ENCODE data around the gene GPC1.

The GPC1 gene

DNA sequence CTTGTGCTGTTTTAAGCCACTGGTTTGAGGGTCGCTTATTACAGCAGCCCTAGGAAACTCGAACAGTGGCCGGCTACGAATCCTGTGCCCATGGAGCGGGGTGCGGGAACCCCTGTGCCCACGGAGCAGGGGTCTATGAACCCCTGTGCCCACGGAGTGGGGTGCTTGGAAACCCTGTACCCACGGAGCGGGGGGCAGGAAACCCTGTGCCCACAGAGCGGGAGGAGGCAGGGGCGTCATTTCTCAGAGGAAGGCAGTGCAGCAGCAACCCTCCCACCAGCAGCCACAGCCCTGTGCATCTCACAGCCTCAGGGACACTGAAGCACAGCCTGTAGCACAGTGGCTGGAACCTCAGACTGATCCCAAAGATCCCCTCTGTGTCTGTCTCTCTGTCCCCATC lies 34.2 kb upstream of the GPC1 start:
- no peaks in the 10 kb centered on the region for H3K36me3 Mint-ChIP-seq (ENCODE audit: low read depth)
- H3K27ac Mint-ChIP-seq, result no peak overlapping the region
- peaks cover 18% of the 10 kb centered on the region for H3K4me1 Mint-ChIP-seq (ENCODE audit: low read depth)
- no peak overlapping the region for H3K4me3 Mint-ChIP-seq
- no peak for DNase-seq (ENCODE audit: low spot score)
- H3K9me3 Mint-ChIP-seq, result no peaks in the 10 kb centered on the region
- H3K27me3 Mint-ChIP-seq (ENCODE audit: low read depth), result no peaks in the 10 kb centered on the region

DNA sequence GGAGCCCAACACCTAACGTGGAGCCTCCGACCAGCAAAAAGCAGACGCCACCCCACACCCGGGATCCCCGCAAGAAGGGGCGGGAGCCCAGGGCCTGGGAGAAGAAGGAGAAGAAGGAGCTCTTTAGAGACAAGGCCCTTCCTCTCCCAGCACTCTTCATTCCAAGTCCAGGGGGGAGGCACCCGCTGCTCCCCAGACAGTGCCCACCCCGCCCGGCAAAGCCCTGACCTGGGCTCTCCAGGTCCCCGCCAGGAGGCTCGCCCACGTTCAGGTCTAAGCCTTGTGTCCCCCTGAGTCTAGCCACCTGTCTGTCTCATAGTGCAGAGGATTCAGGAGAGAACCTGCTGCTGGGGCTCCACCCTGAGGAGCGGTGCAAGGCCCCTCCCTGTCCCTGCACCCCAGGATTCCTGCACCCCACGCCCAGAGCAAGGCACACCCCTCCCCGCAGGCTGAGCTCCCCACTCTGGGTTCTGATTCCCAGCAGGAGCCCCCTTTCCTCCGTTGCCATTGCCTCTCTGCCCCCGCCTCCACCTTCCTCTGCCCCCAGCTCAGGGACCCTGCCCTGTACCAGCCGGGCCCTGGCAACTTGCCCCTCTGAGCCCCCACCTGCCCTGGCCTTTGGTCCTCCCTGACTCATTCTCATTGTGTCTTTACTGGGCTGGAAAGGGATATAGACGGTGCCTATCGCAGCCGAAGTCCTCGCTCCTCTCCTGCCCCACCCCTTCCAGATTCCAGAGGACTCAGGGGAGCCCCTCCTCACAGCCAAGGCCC lies 33.5 kb upstream of the GPC1 start:
- H3K9me3 Mint-ChIP-seq, result no peaks in the 10 kb centered on the region
- peak overlapping the region; percentile 90 for H3K27ac Mint-ChIP-seq
- no peaks in the 10 kb centered on the region for H3K36me3 Mint-ChIP-seq (ENCODE audit: low read depth)
- no peak for DNase-seq (ENCODE audit: low spot score)
- H3K4me1 Mint-ChIP-seq (ENCODE audit: low read depth), result peaks cover 18% of the 10 kb centered on the region
- no peak overlapping the region for H3K4me3 Mint-ChIP-seq
- H3K27me3 Mint-ChIP-seq (ENCODE audit: low read depth), result no peaks in the 10 kb centered on the region

GRCh38 chr2:240402566-240403272 lies 32.7 kb upstream of the GPC1 start:
- no peaks in the 10 kb centered on the region for H3K9me3 Mint-ChIP-seq
- H3K4me1 Mint-ChIP-seq (ENCODE audit: low read depth), result peaks cover 18% of the 10 kb centered on the region
- H3K27ac Mint-ChIP-seq, result peak overlapping the region; percentile 90
- H3K36me3 Mint-ChIP-seq (ENCODE audit: low read depth), result no peaks in the 10 kb centered on the region
- H3K27me3 Mint-ChIP-seq (ENCODE audit: low read depth), result no peaks in the 10 kb centered on the region
- peak overlapping the region; percentile 63 for H3K4me3 Mint-ChIP-seq
- DNase-seq (ENCODE audit: low spot score), result no peak

DNA sequence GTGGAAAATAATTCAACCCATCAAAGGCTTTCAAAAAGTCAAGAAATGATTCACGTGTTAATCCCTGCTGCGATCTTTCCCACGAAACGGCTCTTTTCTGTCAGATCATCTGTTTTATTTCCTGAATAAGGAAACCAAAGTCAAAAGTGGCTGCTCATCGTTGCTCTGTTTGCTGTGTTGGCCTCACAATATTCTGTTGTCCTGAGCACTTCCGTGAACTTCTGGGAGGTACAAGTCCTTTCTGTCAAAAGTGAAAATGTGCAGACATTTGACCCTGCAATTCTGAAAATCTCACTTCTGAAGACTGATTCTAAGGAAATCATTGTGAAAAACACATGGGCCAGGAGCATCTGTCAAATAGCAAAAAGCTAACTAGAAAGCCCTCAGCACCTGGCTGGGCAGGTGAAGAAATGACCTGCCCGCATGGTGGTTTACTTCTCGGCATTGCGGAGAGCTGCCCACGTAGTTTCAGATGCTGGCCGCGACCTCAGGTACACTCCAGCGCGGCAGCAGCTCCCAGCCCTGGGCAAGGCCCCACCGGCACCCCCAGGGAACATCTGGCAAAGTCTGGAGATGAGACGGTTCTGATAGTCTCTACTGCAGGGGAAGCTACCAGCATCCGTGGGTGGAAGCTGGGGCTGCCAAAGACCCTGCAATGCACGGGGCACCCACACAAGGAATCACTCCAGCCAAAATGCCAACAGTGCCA lies 31.9 kb upstream of the GPC1 start:
- no peaks in the 10 kb centered on the region for H3K9me3 Mint-ChIP-seq
- peak overlapping the region; percentile 90 for H3K27ac Mint-ChIP-seq
- H3K4me1 Mint-ChIP-seq (ENCODE audit: low read depth), result peaks cover 18% of the 10 kb centered on the region
- H3K4me3 Mint-ChIP-seq, result peak overlapping the region; percentile 63
- H3K36me3 Mint-ChIP-seq (ENCODE audit: low read depth), result no peaks in the 10 kb centered on the region
- peak; percentile 55 for DNase-seq (ENCODE audit: low spot score)
- H3K27me3 Mint-ChIP-seq (ENCODE audit: low read depth), result no peaks in the 10 kb centered on the region

DNA sequence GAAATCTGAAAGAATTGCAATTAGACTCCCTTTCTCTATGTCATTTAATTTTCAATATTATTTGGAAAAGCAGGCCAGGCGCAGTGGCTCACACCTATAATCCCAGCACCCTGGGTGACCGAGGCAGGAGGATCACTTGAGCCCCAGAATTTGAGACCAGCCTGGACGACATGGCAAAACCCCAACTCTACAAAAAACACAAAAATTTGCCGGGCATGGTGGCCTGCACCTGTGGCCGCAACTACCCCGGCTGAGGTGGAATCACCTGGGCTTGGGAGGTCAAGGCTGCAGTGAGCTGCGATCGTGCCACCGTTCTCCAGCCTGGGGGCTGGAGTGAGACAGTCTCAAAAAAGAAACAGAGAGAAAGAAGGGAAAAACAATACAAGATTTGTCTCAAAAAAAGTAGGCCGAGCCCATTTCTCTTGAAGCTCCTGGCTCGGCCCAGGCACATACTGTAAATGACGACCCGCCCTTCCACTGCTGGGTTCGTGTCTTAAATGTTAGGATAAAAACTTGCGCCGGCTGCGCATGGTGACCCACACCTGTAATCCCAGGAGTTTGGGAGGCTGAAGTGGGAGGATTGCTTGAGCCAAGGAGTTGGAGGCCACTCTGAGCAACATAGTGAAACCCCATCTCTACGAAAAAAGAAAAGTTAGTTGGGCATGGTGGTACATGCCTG lies 31.1 kb upstream of the GPC1 start:
- no peaks in the 10 kb centered on the region for H3K36me3 Mint-ChIP-seq (ENCODE audit: low read depth)

GRCh38 chr2:240405133-240405532 lies 30.3 kb upstream of the GPC1 start:
- DNase-seq (ENCODE audit: low spot score), result no peak
- H3K27me3 Mint-ChIP-seq (ENCODE audit: low read depth), result no peaks in the 10 kb centered on the region
- H3K4me3 Mint-ChIP-seq, result no peak overlapping the region

More for the DNA sequence above, 31.1 kb upstream of the GPC1 start:
- no peak for DNase-seq (ENCODE audit: low spot score)
- Mint-ChIP-seq H3K27me3 (ENCODE audit: low read depth) (no peaks in the 10 kb centered on the region), H3K4me3 (no peak overlapping the region), H3K27ac (no peak overlapping the region), H3K9me3 (no peaks in the 10 kb centered on the region), H3K4me1 (ENCODE audit: low read depth) (peaks cover 18% of the 10 kb centered on the region)

DNA sequence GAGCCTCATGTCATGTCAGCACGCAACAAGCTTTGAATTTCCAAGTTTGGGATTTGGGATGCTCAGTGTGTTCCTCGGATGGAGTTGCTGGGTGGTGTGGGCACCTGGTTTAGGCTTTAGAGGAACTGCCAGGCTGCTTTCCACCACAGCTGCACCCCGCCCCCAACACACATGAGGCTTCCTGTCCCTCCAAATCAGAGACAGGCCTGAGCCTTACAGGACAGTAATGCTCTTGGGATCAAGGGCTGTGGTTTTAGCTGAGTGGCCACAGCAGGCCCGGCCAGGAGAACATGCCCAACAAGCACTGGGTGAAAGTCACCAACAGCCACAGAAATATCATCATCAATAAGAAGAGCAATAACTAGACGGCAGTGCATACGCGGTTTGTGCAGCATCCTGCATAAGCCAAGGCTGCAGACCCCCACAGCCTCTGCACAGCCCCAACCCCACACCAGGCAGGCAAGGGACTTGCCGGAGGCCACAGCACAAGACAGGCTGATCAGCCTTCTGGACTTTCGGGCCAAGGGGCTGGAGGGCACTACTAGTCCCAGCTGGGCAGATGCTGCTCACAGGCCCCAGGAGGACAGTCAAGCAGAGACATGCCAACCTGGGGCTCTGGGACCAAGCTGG lies 29.7 kb upstream of the GPC1 start:
- no peaks in the 10 kb centered on the region for H3K9me3 Mint-ChIP-seq
- H3K4me1 Mint-ChIP-seq (ENCODE audit: low read depth), result peaks cover 18% of the 10 kb centered on the region
- H3K27me3 Mint-ChIP-seq (ENCODE audit: low read depth), result no peaks in the 10 kb centered on the region
- H3K36me3 Mint-ChIP-seq (ENCODE audit: low read depth), result no peaks in the 10 kb centered on the region
- H3K4me3 Mint-ChIP-seq, result no peak overlapping the region
- no peak overlapping the region for H3K27ac Mint-ChIP-seq
- no peak for DNase-seq (ENCODE audit: low spot score)

More at GRCh38 chr2:240405133-240405532, 30.3 kb upstream of the GPC1 start:
- Mint-ChIP-seq H3K9me3 (no peaks in the 10 kb centered on the region), H3K27ac (no peak overlapping the region), H3K36me3 (ENCODE audit: low read depth) (no peaks in the 10 kb centered on the region), H3K4me1 (ENCODE audit: low read depth) (peaks cover 18% of the 10 kb centered on the region)

DNA sequence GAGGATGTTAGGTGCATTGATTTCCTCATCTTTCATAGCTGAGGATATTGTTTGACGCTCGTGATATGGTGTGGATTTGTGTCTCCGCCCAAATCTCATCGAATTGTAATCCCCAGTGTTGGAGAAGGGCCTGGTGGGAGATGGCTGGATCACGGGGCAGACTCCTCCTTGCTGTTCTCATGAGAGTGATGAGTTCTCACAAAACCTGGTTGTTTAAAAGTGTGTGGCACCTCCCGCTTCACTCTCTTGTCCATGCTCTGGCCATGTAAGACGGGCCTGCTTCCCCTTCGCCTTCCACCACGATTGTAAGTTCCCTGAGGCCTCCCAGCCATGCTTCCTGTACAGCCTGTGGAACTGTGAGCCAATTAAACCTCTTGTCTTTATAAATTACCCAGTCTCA lies 28.4 kb upstream of the GPC1 start:
- Mint-ChIP-seq H3K9me3 (no peaks in the 10 kb centered on the region), H3K36me3 (ENCODE audit: low read depth) (no peaks in the 10 kb centered on the region)

DNA sequence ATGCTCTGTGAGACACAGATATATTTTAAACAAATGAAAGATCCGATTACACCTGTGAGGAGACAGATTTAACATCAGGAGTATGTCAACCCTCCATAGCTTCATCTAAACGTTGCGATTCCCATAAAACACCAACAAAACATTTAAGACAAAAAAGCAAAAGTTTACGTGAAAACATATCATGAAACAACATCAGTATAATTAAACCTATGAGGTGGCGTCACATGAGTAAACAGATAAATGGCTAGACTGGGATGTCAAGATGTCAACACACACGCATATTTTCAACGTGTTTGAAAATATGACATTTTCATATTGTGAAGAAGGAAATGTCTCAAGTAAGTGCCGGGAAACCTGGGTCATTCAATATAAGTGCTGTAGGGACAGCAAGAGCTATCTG lies 25.5 kb upstream of the GPC1 start:
- Mint-ChIP-seq H3K27me3 (ENCODE audit: low read depth) (no peaks in the 10 kb centered on the region), H3K27ac (no peak overlapping the region), H3K4me3 (no peak overlapping the region), H3K4me1 (ENCODE audit: low read depth) (peaks cover 2% of the 10 kb centered on the region), H3K9me3 (no peaks in the 10 kb centered on the region), H3K36me3 (ENCODE audit: low read depth) (no peaks in the 10 kb centered on the region)
- DNase-seq (ENCODE audit: low spot score), result no peak

More for the DNA sequence above, 28.4 kb upstream of the GPC1 start:
- Mint-ChIP-seq H3K27ac (no peak overlapping the region), H3K4me1 (ENCODE audit: low read depth) (peaks cover 16% of the 10 kb centered on the region), H3K27me3 (ENCODE audit: low read depth) (no peaks in the 10 kb centered on the region), H3K4me3 (no peak overlapping the region)
- no peak for DNase-seq (ENCODE audit: low spot score)

DNA sequence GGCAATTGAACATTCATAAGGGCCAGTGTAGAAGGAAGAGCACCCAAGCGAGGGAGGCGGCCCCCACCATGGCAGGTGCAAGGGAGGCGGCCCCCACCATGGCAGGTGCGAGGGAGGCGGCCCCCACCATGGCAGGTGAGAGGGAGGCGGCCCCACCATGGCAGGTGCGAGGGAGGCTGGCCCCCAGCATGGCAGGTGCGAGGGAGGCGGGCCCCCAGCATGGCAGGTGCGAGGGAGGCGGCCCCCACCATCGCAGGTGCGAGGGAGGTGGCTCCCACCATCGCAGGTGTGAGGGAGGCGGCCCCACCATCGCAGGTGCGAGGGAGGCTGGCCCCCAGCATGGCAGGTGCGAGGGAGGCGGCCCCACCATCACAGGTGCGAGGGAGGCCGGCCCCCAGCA lies 24.7 kb upstream of the GPC1 start:
- Mint-ChIP-seq H3K4me1 (ENCODE audit: low read depth) (no peaks in the 10 kb centered on the region), H3K36me3 (ENCODE audit: low read depth) (no peaks in the 10 kb centered on the region), H3K27me3 (ENCODE audit: low read depth) (no peaks in the 10 kb centered on the region), H3K27ac (no peak overlapping the region), H3K9me3 (no peaks in the 10 kb centered on the region), H3K4me3 (no peak overlapping the region)
- DNase-seq (ENCODE audit: low spot score), result no peak

GRCh38 chr2:240411261-240412160 lies 24.0 kb upstream of the GPC1 start:
- H3K36me3 Mint-ChIP-seq (ENCODE audit: low read depth), result no peaks in the 10 kb centered on the region
- no peaks in the 10 kb centered on the region for H3K4me1 Mint-ChIP-seq (ENCODE audit: low read depth)

DNA sequence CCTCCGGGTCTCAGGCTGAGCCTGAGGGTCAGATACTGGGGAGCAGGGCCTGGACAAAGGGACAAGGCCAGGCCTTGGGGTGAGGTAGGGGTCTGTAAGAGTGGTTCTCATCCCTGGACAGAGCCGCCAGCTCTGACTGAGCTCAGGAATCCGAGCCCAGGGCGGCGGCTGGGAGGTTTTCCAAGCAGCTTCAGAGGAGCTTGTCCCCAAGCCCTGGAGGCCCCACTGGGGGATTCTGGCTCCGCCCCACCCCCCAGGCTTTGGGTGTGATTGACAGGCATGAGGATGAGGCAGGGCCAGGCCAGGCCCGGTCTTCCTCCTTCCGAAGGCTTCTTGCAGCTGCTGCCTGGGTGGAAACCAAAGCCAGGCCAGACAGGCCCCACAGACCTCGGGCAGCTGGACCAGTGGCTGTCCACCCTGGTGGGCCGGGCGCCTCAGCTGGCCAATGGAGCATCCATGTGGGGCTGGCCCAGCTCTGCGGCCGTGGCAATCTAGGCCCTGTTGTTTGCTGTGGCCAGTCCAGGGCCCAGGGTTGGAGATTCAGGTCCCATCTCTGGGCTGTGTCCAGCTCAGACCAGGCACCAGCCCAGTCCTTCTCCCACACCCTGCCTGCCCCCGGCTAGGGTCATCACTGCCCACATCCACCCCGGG lies 23.1 kb upstream of the GPC1 start:
- H3K36me3 Mint-ChIP-seq (ENCODE audit: low read depth), result no peaks in the 10 kb centered on the region
- no peak overlapping the region for H3K27ac Mint-ChIP-seq
- no peak for DNase-seq (ENCODE audit: low spot score)
- H3K4me3 Mint-ChIP-seq, result no peak overlapping the region
- H3K4me1 Mint-ChIP-seq (ENCODE audit: low read depth), result no peaks in the 10 kb centered on the region
- H3K9me3 Mint-ChIP-seq, result no peaks in the 10 kb centered on the region
- H3K27me3 Mint-ChIP-seq (ENCODE audit: low read depth), result peaks cover 3% of the 10 kb centered on the region

More at GRCh38 chr2:240411261-240412160, 24.0 kb upstream of the GPC1 start:
- H3K9me3 Mint-ChIP-seq, result no peaks in the 10 kb centered on the region
- no peak overlapping the region for H3K27ac Mint-ChIP-seq
- H3K27me3 Mint-ChIP-seq (ENCODE audit: low read depth), result no peaks in the 10 kb centered on the region
- H3K4me3 Mint-ChIP-seq, result no peak overlapping the region
- DNase-seq (ENCODE audit: low spot score), result no peak

Measured in T-helper 2 cell treated with Interferon-gamma antibody and Interleukin-4, amounts not matched to agents 5 μg/mL and 100 μg/mL, for 36 hours (primary cell).